T1000 (cell line): ENCODE results near the gene RAD51B.

Source experiments
- DNase-seq: peaks from one replicate; lab custom pipeline; 2025; ENCODE audit warnings: mixed read lengths; lab: John Stamatoyannopoulos, UW

Gene RAD51B

DNA sequence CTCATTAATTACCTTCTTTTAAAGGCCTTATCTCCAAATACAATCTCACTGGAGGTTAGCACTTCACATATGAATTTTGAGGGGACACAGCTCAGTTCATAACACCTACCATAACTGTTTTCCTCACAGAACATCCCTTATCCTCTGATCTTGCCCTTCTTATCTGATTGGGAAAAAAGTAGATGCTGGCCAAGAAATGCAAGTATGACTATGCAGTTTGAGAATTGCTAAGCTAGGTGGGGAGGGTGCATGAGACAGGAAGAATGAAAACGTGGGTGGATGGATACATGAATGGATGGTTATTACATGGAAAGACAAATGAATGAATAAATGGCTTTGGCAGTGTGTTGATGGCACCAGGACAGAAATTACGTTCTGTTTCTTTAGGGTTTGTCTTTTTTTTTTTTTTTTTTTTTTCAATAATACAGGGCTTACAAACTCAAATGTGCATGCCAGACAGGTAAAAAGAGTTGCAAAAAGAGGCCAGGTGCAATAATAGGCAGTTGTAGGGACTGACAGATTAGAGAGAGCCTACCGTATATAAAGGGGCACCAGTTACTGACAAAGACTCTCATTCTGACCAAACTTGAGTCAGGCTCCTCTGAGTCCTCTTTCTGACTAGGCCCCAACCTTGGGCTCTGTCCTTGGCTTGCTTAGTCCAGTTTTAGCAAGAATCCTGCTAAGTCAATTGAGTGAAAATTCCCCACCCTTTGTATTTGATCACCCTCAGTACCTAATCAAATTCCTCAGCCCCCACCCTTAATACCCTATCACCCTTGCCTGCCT is 668.4 kb downstream of the RAD51B start:
- DNase-seq = no peak

DNA sequence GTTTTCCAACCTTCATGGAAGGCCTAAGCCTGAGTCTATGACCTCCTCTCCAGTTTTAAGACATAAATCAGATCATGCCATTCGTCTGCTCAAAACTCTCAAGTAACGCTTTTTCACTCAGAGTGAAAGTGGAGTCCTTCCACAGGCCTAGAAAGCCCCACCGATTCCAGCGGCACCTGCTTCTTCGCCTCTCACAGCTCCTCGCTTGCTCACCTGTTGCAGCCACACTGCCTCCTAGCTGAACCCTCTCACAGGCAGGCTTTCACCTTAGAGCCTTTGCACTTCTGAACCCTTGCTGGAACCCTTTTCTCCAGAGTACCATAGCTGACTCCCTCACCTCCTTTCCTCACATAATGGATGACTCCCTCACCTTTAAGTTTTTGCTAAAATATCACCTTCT is 672.2 kb downstream of the RAD51B start:
- DNase-seq = no peak

DNA sequence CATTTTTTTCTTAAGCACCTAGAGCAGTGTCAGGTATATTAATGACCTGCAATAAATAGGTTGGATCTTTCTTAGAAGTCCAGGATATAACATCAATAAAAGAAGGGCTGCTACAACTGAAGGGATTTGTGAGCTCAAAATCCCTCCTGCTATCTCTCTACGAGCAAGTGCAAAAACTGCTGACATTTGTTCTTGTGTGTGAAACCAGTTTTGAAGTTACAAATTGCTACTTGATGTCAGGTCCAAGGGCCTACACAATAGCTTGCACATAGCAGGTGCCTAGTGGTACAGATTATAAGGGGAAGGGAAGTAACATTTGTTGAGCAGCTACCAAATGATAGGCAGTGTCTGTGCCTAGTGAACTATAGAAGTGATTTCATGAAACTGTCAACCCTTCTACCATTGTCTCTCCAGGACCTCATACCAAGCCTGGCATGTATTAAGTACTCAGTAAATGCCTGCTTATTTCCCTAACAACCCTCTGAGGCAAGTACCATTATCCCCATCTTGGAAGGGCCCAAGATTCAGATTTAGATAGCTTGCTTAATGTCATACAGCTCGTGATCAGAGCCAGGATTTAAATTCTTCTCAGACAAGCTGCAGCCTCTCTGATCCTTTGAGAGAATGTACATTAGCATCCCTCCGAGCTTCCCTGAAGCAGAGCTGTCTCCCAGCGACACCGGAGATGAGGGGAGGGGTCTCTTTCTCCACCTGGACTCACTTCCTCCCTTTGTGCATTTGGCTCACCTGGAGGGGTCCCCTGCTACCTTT is 673.0 kb downstream of the RAD51B start:
- DNase-seq = no peak

DNA sequence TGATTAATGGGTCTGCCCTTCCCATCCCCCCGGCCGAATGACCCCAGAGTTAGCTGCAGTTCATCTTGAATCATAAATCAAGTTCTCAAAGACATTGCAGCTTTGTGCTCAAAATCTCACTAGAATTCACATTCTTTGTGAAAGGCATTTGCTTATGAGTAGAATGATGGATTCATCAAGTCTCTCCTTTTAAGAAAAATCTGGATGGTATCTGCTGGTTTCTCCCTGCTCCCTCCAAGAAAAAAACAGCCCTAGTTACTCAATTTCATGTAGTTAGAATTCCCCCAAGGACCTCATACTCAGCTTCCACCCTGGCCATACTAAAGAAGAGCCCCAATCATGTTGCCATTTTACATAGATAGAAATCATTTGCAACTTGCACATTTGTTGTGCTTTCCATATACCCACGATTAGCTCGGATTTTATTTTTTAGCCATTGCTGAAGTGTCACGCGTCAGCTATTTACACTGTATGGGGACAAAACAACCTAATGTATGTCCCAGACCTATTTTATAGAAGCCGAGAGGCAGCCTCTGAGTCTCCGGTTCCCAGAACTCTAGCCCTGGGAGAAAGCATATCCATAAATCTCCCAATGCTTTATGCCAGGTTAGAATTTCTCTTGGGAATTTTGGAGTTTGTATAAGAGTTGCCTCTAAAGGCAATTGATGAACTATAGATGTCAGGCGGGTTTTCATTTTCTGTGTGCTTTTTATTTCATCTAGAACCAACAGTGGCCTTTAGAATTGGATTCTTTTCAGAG is 673.8 kb downstream of the RAD51B start:
- DNase-seq = no peak

DNA sequence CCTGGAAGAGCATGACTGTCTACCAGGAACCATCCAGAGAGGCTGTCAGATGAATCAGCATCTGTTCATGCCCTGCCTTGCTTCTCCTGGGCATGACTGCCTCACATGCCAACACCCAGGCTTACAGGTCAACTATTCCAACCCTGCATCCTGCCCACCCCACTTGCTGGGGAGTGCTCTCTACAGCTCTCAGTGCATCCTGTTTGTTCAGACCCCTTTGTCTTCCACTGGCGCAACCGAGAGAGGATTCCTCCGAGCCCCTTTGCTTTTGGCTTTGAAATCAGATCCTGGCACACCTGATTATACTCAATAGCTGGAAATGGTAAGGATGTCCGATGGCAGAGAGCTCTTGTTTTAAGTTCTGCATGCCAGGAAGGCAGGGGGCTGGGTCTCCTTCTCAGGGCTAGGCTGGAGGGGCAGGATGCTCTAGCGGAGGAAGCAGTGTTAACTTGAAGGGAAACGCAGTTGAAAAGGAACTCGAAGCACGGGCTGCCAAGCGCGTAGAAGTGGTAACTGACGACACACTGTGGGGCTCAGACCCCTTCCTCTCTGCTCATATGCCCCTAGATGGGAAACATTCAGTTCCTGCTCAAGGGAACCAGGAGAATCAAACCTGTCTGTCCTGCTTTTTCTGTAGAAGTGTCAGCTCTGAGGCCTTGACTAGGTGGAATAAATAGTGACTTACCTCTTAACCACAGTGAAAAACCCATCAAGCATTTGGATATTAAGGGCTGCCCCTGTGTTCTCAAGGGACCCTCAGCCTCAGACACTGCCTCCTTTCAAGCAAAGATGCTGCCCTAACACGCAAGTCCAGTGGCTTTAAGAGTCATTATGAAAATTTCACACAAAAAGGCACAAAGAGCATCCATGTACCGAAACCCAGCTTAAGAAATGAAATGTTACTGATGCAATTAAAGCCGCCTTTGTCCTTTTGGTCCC is 675.8 kb downstream of the RAD51B start:
- DNase-seq = no peak

DNA sequence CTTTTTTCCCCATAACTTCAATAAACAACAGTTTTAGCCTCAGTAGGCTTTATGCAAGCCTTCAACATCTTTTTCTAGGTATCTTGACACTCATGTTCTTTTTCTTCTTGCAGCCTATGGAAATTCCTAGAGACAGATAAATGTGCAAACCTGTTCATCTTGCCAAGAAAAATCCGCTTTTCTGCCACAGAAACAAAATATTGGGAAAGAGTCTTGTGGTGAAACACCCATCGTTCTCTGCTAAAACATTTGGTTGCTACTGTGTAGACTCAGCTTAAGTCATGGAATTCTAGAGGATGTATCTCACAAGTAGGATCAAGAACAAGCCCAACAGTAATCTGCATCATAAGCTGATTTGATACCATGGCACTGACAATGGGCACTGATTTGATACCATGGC is 677.4 kb downstream of the RAD51B start:
- no peak for DNase-seq

DNA sequence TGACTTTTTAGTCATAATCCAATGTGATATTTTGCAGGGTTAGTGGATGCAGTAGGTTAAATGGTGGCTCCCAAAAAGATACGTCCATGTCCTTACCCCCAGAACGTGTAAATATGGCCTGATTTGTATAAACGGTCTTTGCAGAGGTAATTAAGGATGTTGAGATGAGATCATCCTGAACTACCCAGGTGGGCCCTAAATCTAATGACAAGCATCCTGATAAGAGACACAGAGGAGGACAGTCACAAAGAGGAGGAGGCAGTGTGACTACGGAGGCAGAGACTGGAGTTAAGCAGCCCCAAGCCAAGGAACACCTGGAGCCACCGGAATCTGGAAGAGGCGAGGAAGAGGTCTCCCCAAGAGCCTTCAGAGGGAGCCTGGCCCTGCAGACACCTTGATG is 679.9 kb downstream of the RAD51B start:
- DNase-seq = no peak

DNA sequence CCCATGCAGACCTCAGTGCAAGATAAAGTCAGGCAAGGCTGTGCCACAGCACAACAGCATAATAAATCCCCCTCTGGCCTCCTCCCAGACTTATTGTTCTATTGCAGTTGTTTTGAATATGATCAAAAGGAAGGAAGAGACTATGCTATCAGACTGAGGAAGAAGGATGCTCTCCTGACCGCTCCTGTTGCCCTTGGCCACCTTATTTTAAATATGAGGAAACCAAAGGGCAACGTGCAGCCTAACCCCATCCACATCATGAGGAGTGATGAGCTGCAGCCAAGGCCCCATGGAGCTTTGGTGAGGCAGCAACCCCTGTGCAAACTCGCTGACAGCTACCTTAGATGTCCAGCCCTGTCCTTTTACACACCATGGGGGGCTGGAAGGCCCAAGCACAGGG is 681.6 kb downstream of the RAD51B start:
- DNase-seq = no peak

DNA sequence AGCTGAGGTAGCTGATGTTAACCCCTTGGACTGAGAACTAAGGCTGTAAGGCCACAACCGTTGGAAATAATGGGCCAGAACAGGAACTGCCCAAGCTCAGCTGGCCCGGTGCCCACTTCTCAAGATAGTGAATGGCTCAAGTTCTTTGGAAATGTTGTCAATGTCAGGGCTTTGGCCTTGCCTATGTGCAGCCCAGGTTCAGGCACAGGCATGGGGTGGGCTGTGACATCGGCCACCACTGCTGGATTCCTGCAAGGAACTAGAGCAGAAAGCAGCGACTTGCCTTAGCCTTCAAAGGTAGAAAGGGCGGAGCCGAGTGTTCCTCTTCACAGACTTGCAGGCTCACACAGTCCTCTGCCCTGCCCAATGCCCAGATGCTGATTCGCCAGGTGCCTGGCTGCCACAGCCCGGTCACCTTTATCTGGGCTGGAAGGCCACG is 682.1 kb downstream of the RAD51B start:
- no peak for DNase-seq

DNA sequence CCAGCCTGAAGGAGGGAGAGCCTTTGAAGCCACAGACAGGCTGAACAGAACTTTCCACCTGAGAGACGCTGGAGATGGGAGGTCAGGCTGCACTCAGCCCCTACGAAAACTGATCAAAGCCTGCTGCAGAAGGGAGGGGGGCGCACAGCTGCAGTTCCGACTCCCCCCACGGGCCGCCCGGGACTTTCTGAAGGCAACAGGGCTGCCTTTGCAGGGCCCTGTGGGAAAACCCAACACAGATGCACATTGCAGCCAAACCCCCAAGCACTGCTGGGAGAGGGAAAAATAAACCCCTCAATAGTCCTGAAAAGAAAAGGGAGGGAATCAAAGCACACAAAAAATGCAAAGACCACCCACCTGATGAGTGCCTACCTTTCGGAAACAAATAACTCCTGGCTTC is 682.7 kb downstream of the RAD51B start:
- no peak for DNase-seq

DNA sequence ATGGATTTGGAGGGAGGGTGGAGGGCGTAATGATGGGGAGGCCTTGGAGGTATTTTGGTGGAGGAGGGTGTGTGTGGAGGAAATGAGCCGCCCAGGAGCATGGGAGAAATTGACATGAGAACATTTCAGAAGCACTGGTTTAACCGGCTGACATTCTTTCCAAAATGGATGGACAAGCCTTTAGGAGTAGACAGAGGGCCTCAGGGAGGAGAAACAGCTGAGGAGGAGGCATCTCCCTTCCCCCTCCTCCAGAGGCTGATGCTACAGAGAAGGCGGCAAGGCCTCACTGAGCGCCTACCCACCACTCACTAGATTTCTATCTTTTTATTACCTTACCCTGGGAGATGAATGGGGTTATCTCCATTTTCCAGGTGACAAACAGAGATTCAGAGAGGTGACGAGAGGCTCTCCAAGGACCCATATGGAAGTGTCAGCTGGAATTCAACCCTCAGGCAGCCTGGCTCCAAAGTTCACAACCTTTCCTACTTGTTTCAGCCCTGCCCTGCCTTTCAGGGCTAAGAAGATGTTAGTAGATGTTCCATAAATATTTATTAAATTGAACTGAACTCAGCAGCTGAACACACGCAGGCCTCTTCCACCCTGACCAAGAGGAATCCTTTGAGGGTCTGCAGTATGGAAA is 683.7 kb downstream of the RAD51B start:
- no peak for DNase-seq

DNA sequence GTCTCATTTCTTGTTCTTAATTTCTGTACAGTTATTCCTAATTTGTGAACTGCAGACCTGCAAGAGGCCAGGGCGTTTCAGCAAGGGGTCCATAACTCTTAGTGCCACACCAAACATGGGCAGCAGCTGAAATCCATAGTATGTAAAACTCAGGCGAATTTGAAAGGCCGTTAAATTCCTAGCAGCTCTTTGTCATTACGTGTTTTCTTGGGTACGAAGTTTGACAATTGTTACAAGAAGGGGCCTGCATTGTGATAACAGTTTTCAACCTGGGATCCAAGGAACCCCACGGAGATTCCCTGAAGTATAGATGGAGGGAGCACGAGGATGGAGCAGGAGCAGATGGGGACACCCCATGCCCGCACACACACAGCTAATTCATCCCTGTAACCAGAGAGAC is 685.3 kb downstream of the RAD51B start:
- DNase-seq = no peak

DNA sequence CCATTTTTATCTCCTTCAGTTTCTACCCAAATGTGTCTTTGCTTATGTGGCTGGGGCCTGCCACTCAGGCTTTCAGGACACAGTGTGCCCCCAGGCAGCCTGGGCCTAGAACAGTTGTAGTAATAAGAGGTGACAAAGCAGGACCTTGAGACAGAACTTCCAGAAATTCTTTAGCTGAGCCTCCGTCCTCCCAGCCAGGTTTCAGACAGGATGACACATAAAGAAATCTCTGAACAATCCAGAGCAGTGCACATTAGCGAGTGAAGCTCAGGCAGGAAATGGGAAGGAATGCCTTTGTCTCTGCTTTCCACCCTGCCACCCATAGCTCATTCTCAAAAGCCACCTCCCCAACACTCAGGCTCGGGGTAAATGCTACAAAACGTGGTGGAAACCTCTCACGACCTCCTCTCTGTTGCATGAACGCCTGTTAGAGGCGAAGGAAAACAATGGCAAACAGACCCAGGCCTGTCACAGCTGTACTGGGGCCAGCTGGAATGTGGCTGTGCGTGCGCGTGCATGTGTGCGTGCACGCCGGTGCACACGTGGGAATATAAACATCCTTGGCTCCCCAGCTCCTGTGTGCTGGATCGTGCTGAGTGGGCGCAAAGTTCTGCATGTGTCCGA is 686.6 kb downstream of the RAD51B start:
- no peak for DNase-seq

DNA sequence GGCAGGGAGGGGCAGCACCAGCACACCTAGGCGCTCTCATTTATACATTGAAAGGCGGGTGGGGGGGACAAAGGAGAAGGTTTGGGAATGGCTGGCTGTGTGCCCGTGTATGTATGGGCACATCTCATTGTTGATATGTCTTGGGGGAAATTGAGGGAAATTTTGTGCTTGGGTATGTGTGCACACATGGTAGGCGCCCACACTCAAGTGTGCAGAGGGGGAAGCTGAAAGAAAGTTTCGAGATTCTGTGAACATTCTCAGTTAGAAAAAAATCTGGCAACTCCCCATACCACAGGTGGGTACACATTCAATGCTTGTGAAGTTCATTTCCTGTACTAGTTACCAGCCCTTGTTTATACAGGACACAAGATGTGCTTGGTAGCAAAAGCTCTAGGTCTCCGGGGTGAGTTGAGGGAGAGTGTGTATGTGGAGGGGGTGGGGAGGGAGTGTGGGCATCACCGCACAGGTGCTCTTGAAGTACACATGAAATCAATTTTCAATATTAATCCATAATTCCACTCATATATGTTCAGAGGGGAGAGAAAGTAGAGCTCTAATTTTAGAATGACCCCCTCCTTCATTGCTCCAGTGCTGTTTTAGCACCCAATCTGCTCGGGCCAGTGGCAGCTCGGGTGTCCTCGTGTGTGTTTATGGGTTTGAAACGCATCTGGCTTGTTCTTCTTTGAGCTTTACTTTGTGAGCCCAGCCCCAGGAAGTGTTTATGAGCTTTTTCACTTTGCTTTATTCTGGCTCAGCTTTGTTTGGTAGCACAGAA is 687.3 kb downstream of the RAD51B start:
- DNase-seq = no peak

DNA sequence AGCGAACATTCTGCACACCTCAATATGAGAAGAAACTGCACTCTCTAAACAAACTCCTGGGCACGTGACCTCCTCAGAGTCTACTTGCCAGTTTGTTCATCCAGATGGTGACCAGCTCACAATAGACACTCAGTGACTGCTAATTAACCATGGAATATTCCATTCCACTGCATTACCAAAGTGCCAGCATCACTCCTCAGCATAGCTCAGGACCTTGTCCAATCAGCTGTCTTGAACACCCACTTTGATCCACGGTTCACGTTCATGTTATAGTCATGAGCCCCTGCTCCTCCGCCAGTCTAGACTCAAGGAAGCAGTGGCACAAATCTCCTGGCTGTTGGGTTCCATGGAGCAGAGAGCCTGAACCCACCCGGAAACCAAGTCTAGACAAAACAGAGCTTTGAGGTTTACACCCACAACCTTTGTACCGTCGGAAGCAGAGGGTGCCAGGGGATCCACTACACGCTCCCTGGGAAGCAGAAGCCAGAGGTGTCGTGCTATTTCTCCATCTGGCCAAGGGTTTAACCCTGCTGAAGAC is 688.0 kb downstream of the RAD51B start:
- no peak for DNase-seq

DNA sequence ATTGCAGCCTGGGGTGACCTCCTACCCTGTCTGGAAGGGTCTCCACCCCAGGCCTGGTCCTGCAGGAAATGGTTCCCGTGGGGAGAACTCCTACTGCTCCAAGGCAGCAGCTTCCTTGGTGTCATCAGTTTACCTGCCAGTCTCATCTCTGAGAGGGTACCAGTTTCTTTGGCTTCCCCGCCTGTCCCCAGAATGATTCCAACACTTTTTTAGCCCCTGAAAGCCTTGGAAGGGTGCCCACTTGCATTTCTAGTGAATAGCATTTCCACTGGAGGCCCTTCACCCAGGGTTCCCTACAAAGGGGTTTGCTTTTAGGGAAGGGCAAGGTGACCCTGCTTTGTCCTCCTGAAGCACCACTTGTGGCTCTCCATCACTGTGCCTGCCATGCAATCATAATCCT is 689.0 kb downstream of the RAD51B start:
- DNase-seq = no peak

DNA sequence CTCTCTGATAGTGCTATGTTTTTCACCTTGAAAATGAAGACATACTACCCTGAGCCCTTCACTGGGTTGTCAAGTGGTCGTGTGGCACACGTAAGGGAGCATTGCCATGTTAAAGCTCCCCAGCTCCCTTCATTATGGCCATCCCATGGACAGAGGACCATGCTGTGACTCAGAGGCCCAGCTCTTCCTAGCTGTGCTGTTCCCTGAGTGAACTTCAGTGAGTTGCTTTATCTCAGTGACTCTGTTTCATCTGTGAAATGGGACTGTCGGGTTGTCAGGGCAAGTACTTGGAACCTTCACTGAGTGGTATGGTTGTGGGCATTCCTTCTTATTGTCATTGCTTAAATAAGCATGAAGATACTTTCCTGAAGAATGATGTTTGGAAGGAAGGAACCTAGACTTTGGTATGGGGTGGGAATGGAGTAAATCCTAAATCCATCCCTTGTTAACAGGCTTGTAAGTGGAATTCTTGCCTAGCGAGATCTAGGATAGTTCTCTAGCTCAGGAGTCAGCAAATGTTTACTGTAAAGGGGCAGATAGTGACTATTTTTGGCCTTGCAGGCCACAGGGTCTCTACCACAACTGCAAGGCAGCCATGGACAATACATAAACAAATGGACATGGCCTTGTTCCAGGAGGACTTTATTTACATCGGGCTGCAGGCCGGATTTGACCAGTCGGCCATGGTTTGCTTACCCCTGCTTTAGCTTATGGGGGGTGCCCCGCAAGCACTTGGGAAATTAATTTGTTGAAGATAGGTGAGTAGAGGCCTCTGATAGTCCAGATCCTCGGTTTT is 689.8 kb downstream of the RAD51B start:
- no peak for DNase-seq

DNA sequence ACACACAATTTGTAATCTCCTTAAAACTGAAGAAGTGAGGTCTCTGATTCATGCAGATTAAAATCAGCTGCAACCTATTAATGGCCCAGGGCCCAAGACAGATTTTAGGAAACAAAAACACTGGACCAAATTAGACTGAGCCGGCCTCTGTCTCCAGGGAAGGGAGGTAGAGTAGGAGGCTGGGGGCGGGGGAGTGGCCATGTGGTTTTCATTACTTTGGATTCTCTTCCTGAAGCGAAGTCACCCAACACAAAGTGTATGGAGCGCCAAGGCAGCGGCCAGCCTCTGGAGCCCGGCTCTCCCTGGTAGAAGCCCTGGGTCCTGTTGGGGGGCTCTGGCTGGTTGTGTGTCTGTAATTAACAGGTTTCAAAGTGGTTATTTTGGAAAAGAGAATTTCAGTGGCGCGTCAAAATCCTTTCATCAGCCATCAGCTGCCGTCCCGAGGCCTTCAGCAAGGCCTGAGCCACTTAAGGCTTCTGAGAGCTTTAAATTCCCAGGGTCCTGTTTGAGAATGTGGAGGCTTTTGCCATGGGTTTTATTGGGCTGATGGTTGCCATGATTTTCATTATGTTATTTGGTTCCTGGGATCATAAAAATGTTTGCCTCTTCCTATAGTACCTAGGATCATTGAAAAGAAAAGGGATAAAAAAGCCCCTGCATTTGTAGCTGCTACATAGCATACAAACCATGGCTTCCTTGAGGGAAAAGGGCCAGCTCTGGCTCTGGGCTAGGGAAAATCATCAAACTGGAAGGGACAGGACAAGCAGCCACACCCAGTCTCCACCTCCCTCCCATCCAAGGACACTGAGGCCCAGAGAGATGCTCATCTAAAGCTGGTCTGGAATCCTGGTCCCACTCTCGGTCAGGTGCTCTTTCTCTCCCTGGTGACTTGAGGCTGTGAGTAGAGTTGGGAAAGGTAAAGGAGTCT is 690.9 kb downstream of the RAD51B start:
- no peak for DNase-seq
